Muscle of arm (tissue), 14 donors: Measurements from ENCODE around the gene CSNK1A1. TPM values are rescaled to one million over a fixed set of nuclear protein-coding genes. Genes with fewer than 3 reads are reported as not detected.
A peak's percentile ranks its signal among the peaks of the same experiment; 100 is the strongest.
"Not testable (repeated sequence)": the region's sequence is repeated elsewhere in the genome, so short reads cannot be mapped to it uniquely, and the experiment has no call there.

Experiments
- DNase-seq: peaks from one replicate; pipeline ENCODE4 v3.0.0-alpha.2; 2013
- long read RNA-seq, 11 donors: transcript quantifications; one replicate each; lab custom pipeline, GENCODE V29; 2026
- polyA plus RNA-seq, 12 donors: library from polyadenylated mRNA; unstranded; fragments of 120-200 nt; gene quantifications; one replicate each; pipeline ENCODE4 v1.2.1, GENCODE V29; 2013; ENCODE audit not compliant: insufficient read length in 12 of 12

CSNK1A1 gene
- 100 to 1,000 TPM in 11 of 12 donors, not detected in 1; 124 to 206 (median 156) TPM for polyA plus RNA-seq
- long read RNA-seq, donor 1, full-length matches to known transcripts, result 15 of 45 reads
- long read RNA-seq, donor 1, partial matches to known transcripts, result 30 of 45 reads
- long read RNA-seq, donor 1, other reads (novel, unspliced or antisense), result 0 of 45 reads
- long read RNA-seq, donor 2, full-length matches to known transcripts, result 29 of 29 reads
- long read RNA-seq, donor 2, partial matches to known transcripts, result 0 of 29 reads
- long read RNA-seq, donor 2, other reads (novel, unspliced or antisense), result 0 of 29 reads
- long read RNA-seq, donor 3, full-length matches to known transcripts, result 11 of 11 reads
- long read RNA-seq, donor 3, partial matches to known transcripts, result 0 of 11 reads
- long read RNA-seq, donor 3, other reads (novel, unspliced or antisense), result 0 of 11 reads
- long read RNA-seq, donor 4, full-length matches to known transcripts, result 10 of 10 reads
- long read RNA-seq, donor 4, partial matches to known transcripts, result 0 of 10 reads
- long read RNA-seq, donor 4, other reads (novel, unspliced or antisense), result 0 of 10 reads
- long read RNA-seq, donor 5, full-length matches to known transcripts, result 23 of 39 reads
- long read RNA-seq, donor 5, partial matches to known transcripts, result 10 of 39 reads
- long read RNA-seq, donor 5, other reads (novel, unspliced or antisense), result 6 of 39 reads
- long read RNA-seq, donor 6, full-length matches to known transcripts, result 21 of 28 reads
- long read RNA-seq, donor 6, partial matches to known transcripts, result 7 of 28 reads
- long read RNA-seq, donor 6, other reads (novel, unspliced or antisense), result 0 of 28 reads
- long read RNA-seq, donor 7, full-length matches to known transcripts, result 12 of 12 reads
- long read RNA-seq, donor 7, partial matches to known transcripts, result 0 of 12 reads
- long read RNA-seq, donor 7, other reads (novel, unspliced or antisense), result 0 of 12 reads
- long read RNA-seq, donor 8, full-length matches to known transcripts, result 25 of 36 reads
- long read RNA-seq, donor 8, partial matches to known transcripts, result 11 of 36 reads
- long read RNA-seq, donor 8, other reads (novel, unspliced or antisense), result 0 of 36 reads
- long read RNA-seq, donor 9, full-length matches to known transcripts, result 11 of 18 reads
- long read RNA-seq, donor 9, partial matches to known transcripts, result 7 of 18 reads
- long read RNA-seq, donor 9, other reads (novel, unspliced or antisense), result 0 of 18 reads
- long read RNA-seq, donor 10, full-length matches to known transcripts, result 17 of 31 reads
- long read RNA-seq, donor 10, partial matches to known transcripts, result 14 of 31 reads
- long read RNA-seq, donor 10, other reads (novel, unspliced or antisense), result 0 of 31 reads
- long read RNA-seq, donor 11, full-length matches to known transcripts, result 27 of 43 reads
- long read RNA-seq, donor 11, partial matches to known transcripts, result 16 of 43 reads
- long read RNA-seq, donor 11, other reads (novel, unspliced or antisense), result 0 of 43 reads

- peak; percentile 100 for DNase-seq
These were observed at the start of gene CSNK1A1 for GRCh38 chr5:149551227-149552037. Gene CSNK1A1, minus strand, starts transcription at chr5:149551439. Its CDS starts 475 bp downstream, at chr5:149550964.

GRCh38 chr5:149600932-149601331, 49.7 kb upstream of the CSNK1A1 start:
- DNase-seq, result no peak

DNA sequence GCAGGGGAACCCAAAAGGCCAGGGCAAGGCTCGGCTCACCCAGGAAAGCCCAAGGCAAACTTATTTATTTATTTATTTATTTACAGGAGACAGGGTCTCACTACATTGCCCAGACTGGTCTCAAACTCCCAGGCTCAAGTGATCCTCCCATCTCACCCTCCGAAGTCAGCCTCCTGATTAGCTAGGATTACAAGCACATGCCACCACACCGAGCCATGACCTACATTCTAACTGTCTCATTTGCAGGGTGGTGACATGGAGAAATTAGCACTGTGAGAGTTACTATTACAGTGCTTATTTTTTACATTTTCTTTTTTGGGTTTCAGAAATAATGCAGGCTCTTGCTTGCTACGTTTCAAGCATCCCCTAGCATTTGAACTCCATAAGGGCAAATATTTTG, 48.1 kb upstream of the CSNK1A1 start:
- DNase-seq, result no peak

GRCh38 chr5:149598966-149599365, 47.7 kb upstream of the CSNK1A1 start:
- DNase-seq, result no peak

DNA sequence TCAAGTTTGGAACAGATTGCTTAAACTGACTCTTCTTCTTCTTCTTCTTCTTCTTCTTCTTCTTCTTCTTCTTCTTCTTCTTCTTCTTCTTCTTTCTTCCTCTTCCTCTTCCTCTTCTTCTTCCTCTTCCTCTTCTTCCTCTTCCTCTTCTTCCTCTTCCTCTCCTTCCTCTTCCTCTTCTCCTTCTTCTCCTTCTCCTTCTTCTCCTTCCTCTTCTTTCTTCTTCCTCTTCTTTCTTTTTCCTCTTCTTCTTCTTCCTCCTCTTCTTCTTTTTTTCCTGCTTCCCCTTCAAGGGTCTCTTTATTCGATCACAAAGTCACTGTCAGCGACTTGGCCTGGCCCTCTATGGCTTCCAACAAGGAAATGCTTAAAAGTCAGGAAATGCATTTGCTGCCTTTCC, 47.0 kb upstream of the CSNK1A1 start:
- DNase-seq, result not testable (repeated sequence)

DNA sequence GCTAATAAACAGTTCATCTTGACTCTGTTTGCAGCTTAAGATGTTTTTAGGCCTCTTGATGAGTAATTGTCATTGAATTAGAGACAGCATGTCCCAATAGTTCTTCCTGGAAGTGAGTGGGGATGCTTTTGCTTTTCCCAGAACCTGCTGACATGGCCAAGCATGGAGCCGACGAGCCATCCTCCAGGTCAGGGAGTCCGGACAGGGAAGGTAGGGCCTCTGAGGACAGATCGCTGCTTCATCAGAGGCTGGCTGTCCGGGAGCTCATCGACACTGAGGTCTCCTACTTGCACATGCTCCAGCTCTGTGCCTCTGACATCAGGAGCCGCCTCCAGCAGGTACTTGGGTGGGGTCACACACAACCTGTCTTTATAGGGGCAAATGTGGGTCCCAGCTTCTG, 46.4 kb upstream of the CSNK1A1 start:
- DNase-seq, result no peak

- no peak for DNase-seq
These were observed 45.5 kb upstream of the CSNK1A1 start for GRCh38 chr5:149596712-149597111.

DNA sequence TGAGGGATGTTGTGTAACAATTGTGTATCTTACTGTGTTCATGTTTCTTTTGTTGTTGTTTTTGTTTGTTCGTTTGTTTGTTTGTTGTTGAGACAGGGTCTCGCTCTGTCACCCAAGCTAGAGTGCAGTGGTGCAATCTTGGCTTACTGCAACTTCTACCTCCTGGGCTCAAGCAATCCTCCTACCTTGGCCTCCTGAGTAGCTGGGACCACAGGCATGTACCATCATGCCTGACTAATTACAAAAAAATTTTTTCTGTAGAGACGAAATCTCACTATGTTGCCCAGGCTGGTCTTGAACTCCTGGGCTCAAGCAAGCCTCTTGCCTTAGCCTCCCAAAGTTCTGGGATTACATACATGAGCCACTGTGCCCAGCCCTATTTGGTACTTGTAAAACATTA, 43.9 kb upstream of the CSNK1A1 start:
- not testable (repeated sequence) for DNase-seq

GRCh38 chr5:149594206-149594895, 43.1 kb upstream of the CSNK1A1 start:
- no peak for DNase-seq

DNA sequence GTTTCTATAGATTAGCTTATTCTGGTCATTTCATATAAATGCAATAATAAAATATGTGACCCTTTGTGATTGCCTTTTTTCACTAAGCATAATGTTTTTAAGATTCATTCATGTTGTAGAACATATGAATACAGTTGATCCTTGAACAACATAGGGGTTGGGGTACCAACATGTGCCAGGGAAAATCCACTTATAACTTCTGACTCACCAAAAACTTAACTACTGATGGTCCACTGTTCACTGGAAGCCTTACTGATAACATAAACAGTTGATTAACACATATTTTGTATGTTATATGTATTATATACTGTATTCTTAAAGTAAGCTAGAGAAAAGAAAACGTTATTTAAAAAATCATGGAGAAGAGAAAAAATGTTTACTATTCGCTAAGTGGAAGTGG, 42.1 kb upstream of the CSNK1A1 start:
- no peak for DNase-seq

DNA sequence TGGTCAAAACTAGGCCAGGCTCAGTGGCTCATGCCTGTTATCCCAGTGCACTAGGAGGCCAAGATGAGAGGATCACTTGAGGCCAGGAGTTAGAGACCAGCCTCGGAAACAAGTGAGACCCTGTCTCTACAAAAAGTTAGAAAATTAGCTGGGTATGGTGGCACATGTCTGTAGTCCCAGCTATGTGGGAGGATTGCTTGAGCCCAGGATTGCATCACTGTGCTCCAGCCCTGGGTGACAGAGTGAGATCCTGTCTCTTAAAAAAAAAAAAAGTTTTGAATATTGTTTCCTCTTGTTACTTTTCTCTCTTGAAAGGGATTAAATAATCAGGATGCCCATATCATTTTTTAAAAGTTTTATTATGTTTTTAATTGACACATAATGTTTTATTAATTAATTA, 37.7 kb upstream of the CSNK1A1 start:
- no peak for DNase-seq

- no peak for DNase-seq
These were observed 35.6 kb upstream of the CSNK1A1 start for GRCh38 chr5:149586708-149587318.

GRCh38 chr5:149585910-149586309, 34.7 kb upstream of the CSNK1A1 start:
- no peak for DNase-seq

- DNase-seq, result no peak
These were observed 32.9 kb upstream of the CSNK1A1 start for GRCh38 chr5:149584121-149584520.

DNA sequence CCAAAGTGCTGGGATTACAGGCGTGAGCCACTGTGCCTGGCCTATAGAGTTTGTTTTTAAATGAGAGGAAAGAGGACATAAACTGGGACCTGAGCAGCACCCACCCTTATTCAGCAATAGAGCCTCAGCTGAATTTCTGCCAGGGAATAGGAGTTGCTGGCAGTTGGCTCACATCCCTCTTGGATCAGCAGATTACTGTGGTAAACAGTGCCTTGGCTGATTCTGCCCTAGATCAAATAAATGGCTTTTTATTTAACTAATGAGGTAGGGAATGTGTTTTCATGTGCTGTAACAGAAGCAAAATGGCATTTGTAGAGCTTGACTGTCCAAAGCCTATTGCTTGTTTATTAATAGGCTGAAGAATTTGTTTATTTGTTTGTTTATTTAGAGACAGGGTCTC, 32.2 kb upstream of the CSNK1A1 start:
- DNase-seq, result no peak

DNA sequence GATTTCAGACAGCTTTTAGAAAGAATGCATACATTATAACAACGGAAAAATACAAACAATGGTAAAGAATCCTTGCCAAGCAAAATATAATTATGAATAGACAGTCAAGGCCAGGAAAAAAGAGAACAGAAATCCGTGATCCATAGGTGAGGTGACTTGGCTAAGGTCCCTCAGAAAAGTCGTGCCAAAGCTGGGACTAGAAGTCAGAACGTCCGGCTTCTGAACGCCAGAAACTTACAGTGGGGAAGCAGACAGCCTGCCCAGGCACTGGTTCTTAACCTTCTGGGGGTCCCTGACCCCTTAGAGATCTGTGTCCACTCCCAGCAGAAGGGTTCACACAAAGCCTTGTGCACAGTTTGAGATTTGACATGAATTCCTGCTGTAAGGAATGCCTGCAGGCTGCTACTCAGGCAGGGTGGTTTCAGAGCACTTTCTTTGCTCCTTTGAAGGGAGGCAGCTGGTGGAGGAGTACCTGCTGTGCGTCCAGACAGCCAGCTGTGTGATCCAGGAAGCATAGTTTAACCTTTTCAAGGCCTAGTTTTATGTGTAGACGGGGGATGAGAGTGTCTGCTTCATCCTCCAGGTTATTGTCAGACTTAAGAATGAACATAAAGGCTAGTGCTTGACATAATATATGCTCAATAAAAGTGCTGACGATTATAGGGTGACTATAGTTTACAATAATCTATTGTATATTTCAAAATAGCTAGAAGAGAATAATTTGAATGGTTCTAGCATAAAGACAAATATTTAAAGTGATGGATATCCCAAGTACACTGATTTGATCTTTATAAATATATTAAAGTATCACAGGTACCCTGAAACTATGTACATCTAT, 30.9 kb upstream of the CSNK1A1 start:
- DNase-seq, result peak; percentile 31

GRCh38 chr5:149581192-149581861, 30.1 kb upstream of the CSNK1A1 start, which contains the start of gene ARHGEF37:
Gene ARHGEF37, plus strand, starts transcription at chr5:149581498. Its CDS starts 16,272 bp downstream, at chr5:149597770.
- peak; percentile 74 for DNase-seq

- no peak for DNase-seq
These were observed 29.6 kb upstream of the CSNK1A1 start for GRCh38 chr5:149580808-149581191.
